ENCODE results near the gene SRBD1.

The SRBD1 gene

DNA sequence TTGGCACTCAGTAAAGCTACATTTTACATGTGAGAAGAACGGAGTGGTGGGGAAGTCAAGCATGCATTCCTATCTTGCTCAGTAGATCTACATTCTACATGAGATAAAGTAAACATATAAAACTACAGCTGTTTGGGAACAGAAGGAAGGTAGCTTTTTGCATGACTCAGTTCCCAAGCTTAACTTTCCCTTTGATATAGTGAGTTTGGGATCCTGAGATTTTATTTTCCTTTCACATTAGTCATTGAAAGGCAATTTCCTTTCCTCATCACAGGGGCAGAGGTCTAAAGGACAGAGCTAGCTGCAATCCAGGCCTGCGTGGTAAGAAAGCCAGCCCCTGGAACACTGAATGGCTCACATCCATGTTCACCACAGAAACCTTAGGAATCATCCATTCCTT, 257.2 kb downstream of the SRBD1 start:
- no peak for FAIRE-seq

- FAIRE-seq: no peak
Measured at GRCh38 chr2:45352506-45352905, 258.6 kb downstream of the SRBD1 start.

DNA sequence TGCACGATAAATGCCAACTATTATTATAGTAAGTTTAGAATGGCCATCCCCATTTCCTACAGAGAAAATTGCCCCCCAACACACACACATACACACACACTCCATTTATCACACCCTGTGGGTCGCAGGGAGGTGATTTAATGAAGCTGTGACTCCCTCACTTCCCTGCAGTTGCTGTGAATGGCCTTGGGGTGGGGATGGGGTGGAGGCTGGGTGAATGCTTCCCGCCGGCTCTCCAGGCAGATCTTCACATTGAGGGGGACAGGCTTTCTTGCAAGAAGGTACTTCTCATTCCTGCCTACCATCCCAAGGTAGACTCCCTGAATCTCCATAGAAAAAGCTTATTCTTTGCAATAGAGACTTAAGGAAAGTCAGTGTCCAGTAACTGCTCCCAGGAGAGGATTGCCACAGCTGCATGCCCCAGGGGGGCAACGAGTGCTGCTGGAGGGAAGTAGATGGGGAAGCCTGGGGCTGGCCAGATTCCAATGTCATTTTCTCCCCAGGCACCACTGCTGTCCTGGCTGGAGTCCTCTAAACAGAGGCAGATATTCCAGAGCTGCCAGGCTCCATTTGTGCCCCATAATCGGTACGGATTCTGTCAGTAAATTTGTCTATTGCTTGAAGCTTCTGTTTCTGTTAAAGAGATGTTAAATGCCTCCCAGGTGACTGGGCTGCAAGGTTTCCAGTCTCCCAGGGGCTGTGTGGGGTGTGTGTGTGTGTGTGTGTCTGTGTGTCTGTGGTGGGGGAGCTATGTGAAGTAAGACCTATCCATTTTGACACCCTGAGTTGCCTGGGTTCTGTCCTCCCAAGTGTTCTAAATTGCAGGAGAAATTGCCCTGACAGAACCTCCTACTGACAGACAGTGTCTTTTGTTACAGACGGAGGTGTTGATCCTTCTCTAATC, 265.5 kb downstream of the SRBD1 start:
- FAIRE-seq: no peak

DNA sequence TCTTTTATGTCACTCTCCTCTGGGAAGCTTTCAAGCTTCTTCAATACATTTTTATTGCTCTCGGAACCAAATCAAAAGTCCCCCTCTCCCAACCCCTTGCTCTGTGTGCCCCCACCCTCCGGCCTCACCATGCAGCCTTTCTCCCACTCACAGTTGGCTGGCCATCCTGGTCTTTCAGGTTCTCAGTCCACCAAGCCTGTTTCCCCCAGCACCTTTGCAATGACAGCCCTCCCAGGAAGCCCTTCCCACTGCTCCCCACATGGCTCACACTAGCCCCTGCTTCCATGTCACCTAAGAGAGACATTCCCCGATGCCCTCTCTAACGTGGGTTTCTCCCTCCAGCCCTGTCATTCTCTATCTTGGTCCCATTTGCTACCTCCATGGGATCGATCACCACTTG, 266.6 kb downstream of the SRBD1 start:
- FAIRE-seq: no peak

DNA sequence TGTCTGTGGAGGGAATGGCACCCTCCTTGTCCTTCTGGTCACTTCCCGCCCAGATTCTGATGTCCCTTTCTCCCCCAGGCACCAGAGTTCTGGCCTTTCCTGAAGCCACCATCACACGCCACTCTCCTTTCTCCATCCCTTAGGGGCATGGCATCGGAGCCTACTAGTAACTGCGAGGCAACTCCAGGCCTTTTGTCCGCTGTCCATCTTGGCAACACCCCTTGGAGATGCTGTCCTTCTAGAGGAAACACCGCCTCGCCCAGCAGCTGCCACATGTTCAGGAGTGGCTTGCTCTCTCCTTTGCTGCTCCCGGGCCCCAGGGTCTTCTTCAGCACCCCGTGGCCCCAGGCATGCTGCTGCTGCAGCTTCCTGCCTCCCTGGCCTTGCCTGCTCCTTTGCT, 267.0 kb downstream of the SRBD1 start:
- no peak for FAIRE-seq

GRCh38 chr2:45343251-45344017, 267.6 kb downstream of the SRBD1 start:
- no peak for FAIRE-seq

- no peak for FAIRE-seq
Measured at GRCh38 chr2:45340318-45340717, 270.7 kb downstream of the SRBD1 start.

GRCh38 chr2:45339253-45339652, 271.8 kb downstream of the SRBD1 start:
- no peak for FAIRE-seq
